Measurements from ENCODE around the gene NDUFA7.
"Not testable (repeated sequence)": the region's sequence is repeated elsewhere in the genome, so short reads cannot be mapped to it uniquely, and the experiment has no call there.

The NDUFA7 gene

DNA sequence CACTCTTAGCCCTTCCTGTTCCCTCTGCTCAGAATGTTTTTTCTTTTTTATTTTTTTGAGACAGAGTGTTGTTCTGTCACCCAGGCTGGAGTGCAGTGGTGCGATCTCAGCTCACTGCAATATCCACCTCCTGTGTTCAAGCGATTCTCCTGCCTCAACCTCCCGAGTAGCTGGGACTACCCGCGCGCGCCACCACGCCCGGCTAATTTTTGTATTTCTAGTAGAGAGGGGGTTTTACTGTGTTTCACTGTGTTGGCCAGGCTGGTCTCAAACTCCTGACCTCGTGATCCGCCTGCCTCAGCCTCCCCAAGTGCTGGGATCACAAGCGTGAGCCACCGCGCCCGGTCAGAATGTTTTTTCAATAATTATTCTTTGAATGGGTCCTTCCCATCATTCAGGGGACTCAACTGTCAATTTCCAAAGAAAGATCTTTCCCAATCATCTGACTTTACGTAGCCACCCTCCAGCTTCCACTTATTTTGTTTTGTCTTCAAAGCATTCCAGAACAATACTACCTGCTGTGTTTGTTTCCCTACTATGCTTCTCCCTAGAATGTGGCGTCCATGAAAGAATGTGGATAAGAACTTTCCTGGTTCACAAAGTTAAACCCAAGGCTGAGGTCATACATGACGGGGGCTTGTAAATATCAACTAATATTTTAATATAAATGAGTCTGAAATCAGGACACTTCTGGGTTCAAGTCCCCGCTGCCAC lies 1.2 kb downstream of the NDUFA7 start:
- Histone ChIP-seq H3K9me3 (ENCODE audit: control insufficient read depth in 2 of 2, low read length in 2 of 2) (no peaks in the 10 kb centered on the region), H3K27ac (ENCODE audit: low read depth in 2 of 2, low read length in 2 of 2) (peak overlapping the region in 1 of 2 donors; percentile 91), H3K4me1 (ENCODE audit: control insufficient read depth in 2 of 2, insufficient read depth in 2 of 2, low read length in 2 of 2) (peaks cover 11 to 20% of the 10 kb centered on the region in 2 donors), H3K4me3 (ENCODE audit: low read length in 2 of 2) (peak overlapping the region; percentile 84 to 99), H3K27me3 (ENCODE audit: control insufficient read depth in 2 of 2, insufficient read depth in 2 of 2, low read length in 2 of 2) (no peaks in the 10 kb centered on the region), H3K9ac (ENCODE audit: low read depth in 1 of 2, low read length in 2 of 2) (peak overlapping the region; percentile 94 to 99), H3K36me3 (ENCODE audit: control insufficient read depth in 2 of 2, insufficient read depth in 2 of 2, low read length in 2 of 2) (peaks cover 4 to 23% of the 10 kb centered on the region in 2 donors)

DNA sequence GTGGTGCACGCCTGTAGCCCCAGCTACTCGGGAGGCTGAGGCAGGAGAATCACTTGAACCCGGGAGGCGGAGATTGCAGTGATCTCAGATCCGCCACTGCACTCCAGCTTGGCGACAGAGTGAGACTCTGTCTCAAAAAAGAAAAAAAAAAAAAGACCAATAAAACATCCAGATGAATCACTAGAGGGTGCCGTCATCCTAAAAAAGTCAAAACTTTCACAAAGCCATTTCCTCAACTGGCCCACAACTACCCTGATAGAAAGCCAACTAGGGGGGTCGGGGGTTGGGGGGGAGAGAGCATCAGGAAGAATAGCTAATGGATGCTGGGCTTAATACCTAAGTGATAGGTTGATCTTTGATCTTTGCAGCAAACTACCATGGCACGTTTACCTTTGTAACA lies 2.3 kb downstream of the NDUFA7 start:
- peaks cover 4 to 30% of the 10 kb centered on the region in 2 donors for H3K36me3 ChIP-seq (ENCODE audit: control insufficient read depth in 2 of 2, insufficient read depth in 2 of 2, low read length in 2 of 2)
- H3K9ac ChIP-seq (ENCODE audit: low read depth in 1 of 2, low read length in 2 of 2); H3K27ac ChIP-seq (ENCODE audit: low read depth in 2 of 2, low read length in 2 of 2); H3K4me3 ChIP-seq (ENCODE audit: low read length in 2 of 2); H3K27me3 ChIP-seq (ENCODE audit: control insufficient read depth in 2 of 2, insufficient read depth in 2 of 2, low read length in 2 of 2); H3K9me3 ChIP-seq (ENCODE audit: control insufficient read depth in 2 of 2, low read length in 2 of 2): not testable (repeated sequence)
- H3K4me1 ChIP-seq (ENCODE audit: control insufficient read depth in 2 of 2, insufficient read depth in 2 of 2, low read length in 2 of 2): peaks cover 11 to 20% of the 10 kb centered on the region in 2 donors

DNA sequence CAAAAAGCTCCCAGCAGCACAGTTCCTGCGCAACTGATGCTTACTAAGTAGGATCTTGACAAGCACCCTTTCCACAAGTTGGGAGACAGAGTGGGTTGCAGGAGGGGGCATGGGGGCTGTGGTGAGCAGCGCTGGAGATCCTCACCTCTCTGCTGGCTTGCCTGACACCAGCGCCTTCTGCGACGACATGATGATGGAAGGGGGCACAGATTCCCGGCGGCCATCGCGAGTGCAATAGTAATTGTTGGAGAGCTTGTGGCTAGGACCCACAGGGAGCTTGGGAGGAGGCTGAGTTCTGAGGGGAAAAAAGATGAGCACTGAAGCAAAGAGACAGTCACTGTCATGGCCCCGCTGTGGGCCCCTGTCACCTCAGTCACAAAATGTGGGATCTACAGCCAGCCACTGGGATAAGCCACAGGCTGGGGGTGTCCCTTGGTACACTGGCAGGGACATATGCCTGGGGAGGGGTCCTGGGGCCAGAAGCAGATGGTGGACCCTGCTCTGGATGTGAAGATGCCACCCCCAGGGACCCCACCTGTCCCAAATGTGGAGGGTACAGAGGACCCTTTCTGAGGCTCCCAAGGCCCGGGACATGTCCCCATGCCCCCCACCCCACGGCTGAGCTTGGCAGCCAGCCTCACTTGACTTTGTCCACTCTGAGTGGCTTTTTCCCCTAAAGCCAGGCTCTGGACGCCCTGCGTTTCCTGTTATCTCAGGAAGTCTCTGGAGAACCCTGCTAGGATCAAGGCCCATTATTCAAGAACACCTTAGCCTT lies 4.6 kb downstream of the NDUFA7 start:
- Histone ChIP-seq H3K27ac (ENCODE audit: low read depth in 2 of 2, low read length in 2 of 2) (no peak overlapping the region), H3K9me3 (ENCODE audit: control insufficient read depth in 2 of 2, low read length in 2 of 2) (no peaks in the 10 kb centered on the region), H3K27me3 (ENCODE audit: control insufficient read depth in 2 of 2, insufficient read depth in 2 of 2, low read length in 2 of 2) (no peaks in the 10 kb centered on the region), H3K4me3 (ENCODE audit: low read length in 2 of 2) (no peak overlapping the region), H3K4me1 (ENCODE audit: control insufficient read depth in 2 of 2, insufficient read depth in 2 of 2, low read length in 2 of 2) (peaks cover 2 to 10% of the 10 kb centered on the region in 2 donors), H3K36me3 (ENCODE audit: control insufficient read depth in 2 of 2, insufficient read depth in 2 of 2, low read length in 2 of 2) (peaks cover 4 to 28% of the 10 kb centered on the region in 2 donors), H3K9ac (ENCODE audit: low read depth in 1 of 2, low read length in 2 of 2) (no peak overlapping the region)

DNA sequence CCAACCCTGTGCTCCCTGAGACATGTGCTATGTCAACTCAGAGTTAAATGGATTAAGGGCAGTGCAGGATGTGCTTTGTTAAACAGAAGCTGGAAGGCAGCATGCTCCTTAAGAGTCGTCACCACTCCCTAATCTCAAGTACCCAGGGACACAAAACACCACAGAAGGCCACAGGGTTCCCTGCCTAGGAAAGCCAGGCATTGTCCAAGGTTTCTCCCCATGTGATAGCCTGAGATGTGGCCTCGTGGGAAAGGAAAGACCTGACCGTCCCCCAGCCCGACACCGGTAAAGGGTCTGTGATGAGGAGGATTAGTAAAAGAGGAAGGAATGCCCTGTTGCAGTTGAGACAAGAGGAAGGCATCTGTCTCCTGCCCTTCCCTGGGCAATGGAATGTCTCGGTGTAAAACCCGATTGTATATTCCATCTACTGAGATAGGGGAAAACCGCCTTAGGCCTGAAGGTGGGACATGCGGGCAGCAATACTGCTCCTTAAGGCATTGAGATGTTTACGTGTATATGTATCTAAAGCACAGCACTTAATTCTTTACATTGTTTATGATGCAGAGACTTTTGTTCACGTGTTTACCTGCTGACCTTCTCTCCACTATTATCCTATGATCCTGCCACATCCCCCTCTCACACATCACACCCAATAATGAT lies 6.1 kb downstream of the NDUFA7 start:
- peaks cover 7 to 39% of the 10 kb centered on the region in 2 donors for H3K36me3 ChIP-seq (ENCODE audit: control insufficient read depth in 2 of 2, insufficient read depth in 2 of 2, low read length in 2 of 2)
- not testable (repeated sequence) for H3K27ac ChIP-seq (ENCODE audit: low read depth in 2 of 2, low read length in 2 of 2); H3K4me3 ChIP-seq (ENCODE audit: low read length in 2 of 2); H3K9ac ChIP-seq (ENCODE audit: low read depth in 1 of 2, low read length in 2 of 2); H3K27me3 ChIP-seq (ENCODE audit: control insufficient read depth in 2 of 2, insufficient read depth in 2 of 2, low read length in 2 of 2); H3K4me1 ChIP-seq (ENCODE audit: control insufficient read depth in 2 of 2, insufficient read depth in 2 of 2, low read length in 2 of 2); H3K9me3 ChIP-seq (ENCODE audit: control insufficient read depth in 2 of 2, low read length in 2 of 2)

DNA sequence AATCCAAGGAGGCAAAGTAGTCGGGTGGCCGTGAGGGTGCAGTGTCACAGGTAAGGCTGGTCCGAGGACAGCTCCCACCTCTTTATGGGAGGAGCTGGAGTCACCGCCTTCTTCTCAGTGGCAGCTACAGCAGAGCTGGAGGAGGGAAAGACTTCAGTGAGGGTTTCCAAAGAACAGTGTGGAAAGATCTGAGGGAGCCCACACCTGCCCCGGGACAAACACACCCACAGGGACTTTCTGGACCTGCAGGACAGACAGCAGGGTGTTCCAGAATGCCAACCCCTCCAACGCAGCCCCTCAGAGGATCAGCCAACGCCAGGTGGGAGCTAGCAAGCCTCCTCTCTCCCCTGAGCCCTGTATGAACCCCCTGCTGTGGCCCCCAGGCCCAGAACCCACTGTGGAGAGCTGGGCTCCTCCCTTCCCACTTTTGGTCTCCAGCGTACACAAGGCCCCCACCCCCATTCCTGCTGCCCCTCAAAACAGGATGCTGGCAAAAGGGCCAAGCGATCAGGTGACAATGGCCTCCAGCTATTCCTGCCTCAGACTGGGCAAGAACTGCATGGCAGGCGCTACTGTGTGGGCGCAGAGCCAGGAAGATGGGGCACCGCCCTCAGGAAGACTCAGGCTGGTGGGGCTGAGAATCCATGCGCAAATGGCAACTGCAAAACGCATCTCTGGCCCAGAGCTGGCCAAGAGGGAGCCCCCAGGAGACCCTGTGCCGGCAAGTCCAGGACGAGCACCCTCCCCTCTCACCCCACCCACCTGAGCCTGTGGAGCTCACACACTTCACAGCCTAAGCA lies 9.5 kb downstream of the NDUFA7 start:
- Histone ChIP-seq H3K27ac (ENCODE audit: low read depth in 2 of 2, low read length in 2 of 2) (peak overlapping the region in 1 of 2 donors; percentile 23), H3K36me3 (ENCODE audit: control insufficient read depth in 2 of 2, insufficient read depth in 2 of 2, low read length in 2 of 2) (peaks cover 12 to 44% of the 10 kb centered on the region in 2 donors), H3K4me3 (ENCODE audit: low read length in 2 of 2) (no peak overlapping the region), H3K4me1 (ENCODE audit: control insufficient read depth in 2 of 2, insufficient read depth in 2 of 2, low read length in 2 of 2) (peaks cover 21 to 25% of the 10 kb centered on the region in 2 donors), H3K9me3 (ENCODE audit: control insufficient read depth in 2 of 2, low read length in 2 of 2) (no peaks in the 10 kb centered on the region), H3K9ac (ENCODE audit: low read depth in 1 of 2, low read length in 2 of 2) (no peak overlapping the region), H3K27me3 (ENCODE audit: control insufficient read depth in 2 of 2, insufficient read depth in 2 of 2, low read length in 2 of 2) (no peaks in the 10 kb centered on the region)

DNA sequence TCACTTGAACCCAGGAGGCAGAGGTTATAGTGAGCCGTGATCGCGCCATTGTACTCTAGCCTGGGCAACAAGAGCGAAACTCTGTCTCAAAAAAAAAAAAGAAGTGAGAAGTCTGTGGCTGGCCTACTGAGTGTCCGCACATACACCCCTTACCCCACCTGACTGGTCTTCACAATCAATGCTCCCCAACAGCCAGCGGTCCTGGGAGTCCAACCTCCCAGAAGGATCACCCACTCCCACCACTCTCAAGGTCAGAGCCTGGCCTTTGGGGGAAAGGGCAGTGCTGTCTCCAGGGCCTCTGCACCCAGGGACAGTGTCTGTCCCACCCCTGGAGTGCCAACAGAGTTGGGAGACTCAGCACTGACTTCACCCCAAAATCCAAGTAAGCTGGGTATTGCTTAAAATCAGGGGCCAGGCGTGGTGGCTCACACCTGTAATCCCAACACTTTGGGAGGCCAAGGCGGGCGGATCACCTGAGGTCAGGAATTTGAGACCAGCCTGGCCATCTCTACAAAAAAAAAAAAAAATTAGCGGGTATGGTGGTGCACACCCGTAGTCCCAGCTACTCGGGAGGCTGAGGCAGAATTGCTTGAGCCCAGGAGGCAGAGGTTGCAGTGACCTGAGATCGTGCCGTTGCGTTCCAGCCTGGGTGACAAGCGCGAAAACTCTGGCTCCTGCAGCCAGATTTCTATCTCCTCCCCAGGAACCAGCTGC lies 10.7 kb downstream of the NDUFA7 start:
- Histone ChIP-seq H3K4me3 (ENCODE audit: low read length in 2 of 2) (no peak overlapping the region), H3K9ac (ENCODE audit: low read depth in 1 of 2, low read length in 2 of 2) (no peak overlapping the region), H3K27me3 (ENCODE audit: control insufficient read depth in 2 of 2, insufficient read depth in 2 of 2, low read length in 2 of 2) (no peaks in the 10 kb centered on the region), H3K27ac (ENCODE audit: low read depth in 2 of 2, low read length in 2 of 2) (no peak overlapping the region), H3K9me3 (ENCODE audit: control insufficient read depth in 2 of 2, low read length in 2 of 2) (no peaks in the 10 kb centered on the region), H3K36me3 (ENCODE audit: control insufficient read depth in 2 of 2, insufficient read depth in 2 of 2, low read length in 2 of 2) (peaks cover 8 to 38% of the 10 kb centered on the region in 2 donors), H3K4me1 (ENCODE audit: control insufficient read depth in 2 of 2, insufficient read depth in 2 of 2, low read length in 2 of 2) (peaks cover 29 to 33% of the 10 kb centered on the region in 2 donors)

DNA sequence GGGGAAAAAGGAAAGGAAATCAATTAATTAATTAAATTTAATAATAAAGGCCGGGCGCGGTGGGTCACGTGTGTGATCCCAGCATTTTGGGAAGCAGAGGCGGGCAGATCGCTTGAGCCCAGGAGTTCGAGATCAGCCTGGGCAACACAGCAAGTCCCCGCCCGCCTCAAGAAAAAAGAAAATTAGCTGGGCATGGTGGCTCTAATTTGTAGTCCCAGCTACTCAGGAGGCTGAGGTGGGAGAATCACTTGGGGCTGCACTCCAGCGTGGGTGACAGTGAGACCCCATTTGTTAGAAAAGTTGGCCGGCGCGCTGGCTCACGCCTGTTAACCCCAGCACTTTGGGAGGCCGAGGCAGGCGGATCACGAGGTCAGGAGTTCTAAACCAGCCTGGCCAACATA lies 12.3 kb downstream of the NDUFA7 start:
- Histone ChIP-seq H3K4me3 (ENCODE audit: low read length in 2 of 2) (peak overlapping the region; percentile 66 to 79), H3K9ac (ENCODE audit: low read depth in 1 of 2, low read length in 2 of 2) (peak overlapping the region in 1 of 2 donors; percentile 62), H3K27ac (ENCODE audit: low read depth in 2 of 2, low read length in 2 of 2) (peak overlapping the region in 1 of 2 donors; percentile 57), H3K9me3 (ENCODE audit: control insufficient read depth in 2 of 2, low read length in 2 of 2) (no peaks in the 10 kb centered on the region), H3K36me3 (ENCODE audit: control insufficient read depth in 2 of 2, insufficient read depth in 2 of 2, low read length in 2 of 2) (peaks cover 8 to 24% of the 10 kb centered on the region in 2 donors), H3K27me3 (ENCODE audit: control insufficient read depth in 2 of 2, insufficient read depth in 2 of 2, low read length in 2 of 2) (no peaks in the 10 kb centered on the region), H3K4me1 (ENCODE audit: control insufficient read depth in 2 of 2, insufficient read depth in 2 of 2, low read length in 2 of 2) (peaks cover 29 to 33% of the 10 kb centered on the region in 2 donors)

DNA sequence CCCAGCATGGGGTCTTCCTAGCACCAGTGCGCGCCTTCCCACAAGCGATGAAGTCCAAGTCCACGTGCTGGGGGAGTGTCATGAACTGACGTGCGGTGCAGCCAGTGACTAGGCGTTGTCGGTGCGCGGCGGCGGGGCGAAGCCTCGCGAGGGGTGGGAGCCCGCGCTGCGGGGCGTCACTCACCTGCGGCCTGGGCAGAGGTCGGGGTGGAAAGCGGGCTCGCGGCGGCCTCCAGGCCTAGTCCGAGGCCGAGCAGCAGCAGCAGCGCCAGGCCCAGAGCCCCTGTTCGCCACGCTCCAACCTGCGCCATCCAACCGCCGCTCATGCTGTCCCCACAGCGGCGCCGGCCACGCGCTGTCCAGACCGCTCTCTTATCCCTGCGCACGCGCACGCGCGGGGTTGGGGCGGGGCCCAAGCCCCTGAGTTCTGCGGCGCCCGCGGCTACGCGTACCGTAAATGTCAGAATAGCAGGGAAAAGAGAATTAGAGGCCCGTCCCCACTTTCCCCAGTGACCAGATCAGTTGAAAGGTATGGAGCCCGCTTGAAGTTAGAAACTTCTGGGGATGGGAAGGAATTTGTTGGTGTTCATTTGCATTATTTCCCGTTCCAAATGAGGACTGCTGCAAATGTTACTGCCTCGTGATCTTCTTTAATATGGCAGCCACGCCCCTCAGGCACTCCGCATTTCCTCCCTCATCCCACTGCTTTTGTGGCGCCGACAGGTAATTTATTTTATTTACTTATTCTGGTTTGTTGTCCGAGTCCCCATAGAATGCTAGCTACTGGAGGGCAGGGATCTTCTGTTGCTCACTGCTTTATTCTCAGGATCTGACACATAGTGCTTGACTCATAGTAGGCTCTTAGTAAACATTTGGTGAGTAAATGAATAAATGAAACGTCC lies 13.0 kb downstream of the NDUFA7 start, which contains the start of gene CD320:
Gene CD320, minus strand, starts transcription at position 394 of the 902 bp plus-strand sequence. Its CDS starts 68 bp downstream, at position 326.
- H3K4me3 ChIP-seq (ENCODE audit: low read length in 2 of 2): peak within 1 kb of the TSS; percentile 66 to 79
- H3K27me3 ChIP-seq (ENCODE audit: control insufficient read depth in 2 of 2, insufficient read depth in 2 of 2, low read length in 2 of 2): no peaks in the 10 kb centered on the region
- H3K9ac ChIP-seq (ENCODE audit: low read depth in 1 of 2, low read length in 2 of 2): peak within 1 kb of the TSS; percentile 56 to 62
- peaks cover 29 to 33% of the 10 kb centered on the region in 2 donors for H3K4me1 ChIP-seq (ENCODE audit: control insufficient read depth in 2 of 2, insufficient read depth in 2 of 2, low read length in 2 of 2)
- peak within 1 kb of the TSS; percentile 57 to 67 for H3K27ac ChIP-seq (ENCODE audit: low read depth in 2 of 2, low read length in 2 of 2)
- H3K36me3 ChIP-seq (ENCODE audit: control insufficient read depth in 2 of 2, insufficient read depth in 2 of 2, low read length in 2 of 2): peaks cover 8 to 21% of the 10 kb centered on the region in 2 donors
- no peaks in the 10 kb centered on the region for H3K9me3 ChIP-seq (ENCODE audit: control insufficient read depth in 2 of 2, low read length in 2 of 2)
